ENCODE data around the gene ANOS1. TPM values are rescaled to one million over a fixed set of nuclear protein-coding genes. Genes with fewer than 3 reads are reported as not detected.

Gene ANOS1
- total and polyA plus RNA-seq, 2 of the 8 experiments (the other 6 are each of a cell fraction or from before 2014, with no cell fraction given), result 34.4 to 59.0 TPM

GRCh38 chrX:8668813-8669212 lies 63.1 kb downstream of the ANOS1 start:
- Histone ChIP-seq H2BK5ac (ENCODE audit: low read depth, low read length) (no peak overlapping the region), H3K18ac (ENCODE audit: extremely low read depth, low read length) (no peak overlapping the region), H3K79me1 (ENCODE audit: low read depth, low read length) (no peaks in the 10 kb centered on the region), H3K4me1 (replicated peaks in 1 of 4; ENCODE audit: control insufficient read depth in 3 of 4, insufficient read depth in 4 of 4, low read length in 3 of 4) (peaks cover 0 to 5% (median 1%) of the 10 kb centered on the region in 4 experiments; a peak in 4 of 7 replicates), H3K23me2 (ENCODE audit: low read depth, low read length) (no peaks in the 10 kb centered on the region), H3K4me2 (ENCODE audit: insufficient read depth in 1 of 2, low read depth in 2 of 2, low read length in 2 of 2) (no peak overlapping the region; a peak in 1 of 4 replicates), H2BK20ac (ENCODE audit: low read length) (no peak overlapping the region), H4K20me1 (replicated peaks in 1 of 2; ENCODE audit: control insufficient read depth in 1 of 2, insufficient read depth in 2 of 2, low read length in 2 of 2) (peaks cover 0 to 2% of the 10 kb centered on the region in 2 experiments), H3K27ac (ENCODE audit: low read depth, low read length) (no peak overlapping the region), H3K14ac (ENCODE audit: insufficient read length) (no peak overlapping the region), H3K56ac (replicated peaks; ENCODE audit: insufficient read length, low read depth, low read length) (no peak overlapping the region), H2BK12ac (ENCODE audit: low read depth, low read length) (no peak overlapping the region), H4K5ac (ENCODE audit: insufficient read length, low read depth, low read length) (no peak overlapping the region), H3K4me3 (ENCODE audit: extremely low read depth in 1 of 4, insufficient read depth in 2 of 4, low read depth in 3 of 4, low read length in 4 of 4) (no peak overlapping the region), H3K79me2 (ENCODE audit: control insufficient read depth in 1 of 2, insufficient read depth in 2 of 2, low read length in 2 of 2) (peaks cover 0 to 79% of the 10 kb centered on the region in 2 experiments; a peak in 2 of 4 replicates), H3K27me3 (replicated peaks in 1 of 4; ENCODE audit: control insufficient read depth in 3 of 4, extremely low read depth in 1 of 4, insufficient read depth in 3 of 4, low read length in 3 of 4) (no peaks in the 10 kb centered on the region), H2BK15ac (ENCODE audit: low read length) (no peak overlapping the region), H3K9me3 (ENCODE audit: insufficient read depth in 2 of 2, low read depth in 1 of 2, low read length in 1 of 2) (no peaks in the 10 kb centered on the region), H4K8ac (ENCODE audit: extremely low read depth, insufficient read depth, low read length) (no peak overlapping the region), H2AK5ac (ENCODE audit: low read depth, low read length) (no peak overlapping the region), H3K4ac (replicated peaks; ENCODE audit: insufficient read length, low read depth, low read length) (no peak overlapping the region), H3K36me3 (ENCODE audit: control insufficient read depth in 2 of 4, insufficient read depth in 4 of 4, low read length in 3 of 4) (no peaks in the 10 kb centered on the region), H2BK120ac (replicated peaks; ENCODE audit: low read depth, low read length) (no peak overlapping the region), H3K9ac (replicated peaks in 1 of 4; ENCODE audit: extremely low read depth in 1 of 4, low read depth in 3 of 4, low read length in 3 of 4) (no peak overlapping the region), H2AFZ (ENCODE audit: low read length) (no peak overlapping the region), H4K91ac (replicated peaks; ENCODE audit: insufficient read length, low read length) (no peak overlapping the region), H3K23ac (ENCODE audit: insufficient read length) (no peak overlapping the region)
- CTCF ChIA-PET (ENCODE audit: partially characterized antibody), result no interaction called here
- FAIRE-seq (peak; percentile 32), DNase-seq (ENCODE audit: low read depth in 1 of 2, low spot score in 2 of 2) (no peak)
- TF ChIP-seq SIN3A (conservative IDR thresholded peaks at IDR 0.05 in 1 of 2, IDR thresholded peaks at IDR 0.05 in 1 of 2; ENCODE audit: low read depth in 1 of 2, low read length in 2 of 2) (no peak), BCL11A (IDR thresholded peaks at IDR 0.05; ENCODE audit: low read depth in 2 of 2, low read length in 2 of 2) (no peak), ZNF274 (IDR thresholded peaks at IDR 0.05; ENCODE audit: borderline replicate concordance, extremely low read depth, low read length) (no peak)
- 83% methylated on average over 6 of the region's 8 CpGs; no CpG with 5 or more reads in 1 of the 2 experiments for WGBS, 2 experiments (ENCODE audit: extremely low coverage in 1 of 2, insufficient coverage in 1 of 2, insufficient read length in 1 of 2, insufficient replicate concordance in 2 of 2, low coverage in 1 of 2, low lambda C conversion rate in 2 of 2, missing lambda C conversion rate in 1 of 2)
- POLR2A ChIA-PET (ENCODE audit: partially characterized antibody), result no interaction called here
